CD4-positive, alpha-beta T cell treated with Interleukin-4 for 1 hour (primary cell): ENCODE results near the gene OLFM2.
"Not testable (repeated sequence)": the region's sequence is repeated elsewhere in the genome, so short reads cannot be mapped to it uniquely, and the experiment has no call there.

ENCODE experiments used
- DNase-seq, 2 donors: peaks; one replicate each; pipeline ENCODE4 v3.0.0-alpha.2; 2020 to 2022

OLFM2 gene

DNA sequence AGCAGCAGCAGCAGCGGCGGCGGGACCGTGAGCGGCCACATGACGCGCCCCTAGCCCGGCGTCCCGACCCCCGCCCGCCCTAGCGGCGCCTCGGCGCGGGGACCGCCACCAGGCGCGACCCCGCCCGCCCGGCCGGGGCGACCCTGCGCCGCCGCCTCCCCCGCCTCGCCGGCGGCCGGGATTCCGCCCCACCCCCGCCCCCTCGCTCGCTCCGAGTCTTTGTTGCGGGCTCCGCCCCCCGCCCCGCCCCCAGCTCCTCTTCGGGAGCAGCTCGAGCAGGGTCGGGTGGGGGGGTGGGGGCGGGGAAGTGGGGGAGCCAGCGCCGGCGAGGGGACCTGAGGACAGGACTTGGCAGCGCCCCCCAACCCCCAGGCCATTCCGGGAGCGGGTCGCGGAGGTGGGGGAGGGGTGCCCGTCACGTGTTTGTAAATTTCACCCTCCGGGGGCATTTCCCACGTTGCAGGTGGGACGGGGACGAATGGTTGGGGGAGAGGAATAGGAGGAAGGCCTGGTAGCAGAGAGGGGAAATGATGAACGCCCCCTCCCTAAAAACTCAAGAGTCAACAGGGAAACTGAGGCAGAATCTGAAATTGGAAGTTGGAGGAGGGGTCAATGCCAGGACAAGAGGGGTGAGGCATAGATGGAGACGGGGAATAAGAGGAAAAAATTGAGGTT lies at the start of gene OLFM2:
Gene OLFM2 (minus strand): TSS at position 190 of the 675 bp plus-strand sequence. CDS start 149 bp downstream, at position 41.
- DNase-seq: no peak

DNA sequence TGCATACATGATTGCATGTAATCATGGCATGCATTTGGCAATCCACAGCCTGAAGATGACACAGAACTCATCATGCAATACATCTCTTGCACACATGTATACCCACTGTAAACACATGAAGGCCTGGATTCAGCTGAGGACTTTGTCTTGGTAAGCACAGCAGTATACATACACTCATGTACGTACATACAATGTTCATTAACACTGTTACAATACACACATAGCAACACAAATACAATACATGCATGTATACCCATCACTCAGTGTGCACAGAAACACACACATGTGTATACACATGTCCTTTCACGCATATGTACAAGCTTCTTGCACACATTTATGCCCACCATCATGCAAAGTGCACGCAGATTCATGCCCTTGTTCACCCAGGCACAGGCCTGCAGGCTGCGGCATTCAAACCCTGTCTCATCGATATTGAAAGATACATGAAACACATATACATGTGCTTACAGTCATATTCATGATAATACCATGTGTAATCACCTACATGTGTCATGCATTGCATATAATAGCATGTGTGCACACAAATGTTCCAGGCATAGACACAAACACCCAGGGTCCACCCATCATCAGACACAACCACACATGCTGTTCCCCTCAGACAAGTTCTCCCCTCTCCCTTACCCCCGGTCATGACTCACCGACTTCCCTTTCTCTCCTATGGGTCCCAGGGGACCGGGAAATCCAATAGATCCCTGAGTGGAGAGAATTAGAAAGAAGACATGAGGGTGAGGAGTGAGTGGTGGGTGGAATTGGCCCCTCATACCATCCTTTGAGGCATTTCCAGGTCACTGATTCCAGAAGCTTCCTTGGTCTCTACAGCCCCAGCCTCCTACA lies 45.3 kb upstream of the OLFM2 start:
- DNase-seq: no peak

DNA sequence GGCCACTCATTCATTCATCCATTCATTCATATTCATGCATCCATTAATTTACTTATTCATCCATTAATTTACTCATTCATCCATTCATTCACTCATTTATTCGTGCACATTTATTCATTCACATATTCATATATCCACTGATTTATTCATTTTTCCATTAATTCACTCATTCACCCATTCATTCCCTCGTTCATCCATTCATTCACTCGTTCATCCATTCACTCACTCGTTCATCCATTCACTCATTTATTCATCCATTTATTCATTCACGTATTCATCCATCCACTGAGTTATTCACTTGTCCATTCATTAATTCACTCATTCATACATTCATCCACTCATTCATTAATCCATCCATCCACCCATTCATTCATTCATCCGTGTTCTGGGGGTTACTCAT lies 35.8 kb upstream of the OLFM2 start:
- no peak for DNase-seq

DNA sequence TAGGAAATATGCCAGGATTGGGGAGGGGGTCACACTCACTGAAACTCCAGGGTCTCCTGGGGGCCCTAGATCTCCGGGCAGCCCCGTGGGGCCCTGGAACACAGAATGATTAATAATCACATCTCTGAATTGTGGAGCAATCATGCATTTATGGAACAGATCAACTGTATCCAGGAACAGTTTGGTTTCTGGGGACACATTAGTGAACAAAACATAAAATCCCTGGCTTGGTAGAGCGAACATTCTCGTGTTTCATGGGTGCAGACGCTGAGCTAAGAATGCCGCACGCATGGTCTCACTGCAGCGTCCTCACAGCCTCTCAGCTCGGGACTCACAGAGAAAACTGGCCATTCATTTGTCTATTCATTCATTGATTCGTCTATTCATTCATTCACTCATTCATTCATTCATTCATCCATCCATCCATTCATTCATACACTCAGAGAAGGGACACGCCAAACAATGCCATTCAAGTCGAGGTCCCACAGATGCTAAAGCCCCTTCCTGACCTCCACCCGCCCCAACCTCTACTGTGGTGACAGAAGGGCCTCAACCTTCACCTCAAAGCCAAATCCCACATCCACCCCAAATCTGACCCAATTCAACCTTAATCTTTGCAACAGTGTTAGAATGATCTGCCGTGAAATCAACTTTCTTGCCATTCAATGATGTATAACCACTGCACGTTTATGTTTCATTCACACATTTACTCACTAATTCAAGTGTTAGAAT lies 35.0 kb upstream of the OLFM2 start:
- no peak for DNase-seq

DNA sequence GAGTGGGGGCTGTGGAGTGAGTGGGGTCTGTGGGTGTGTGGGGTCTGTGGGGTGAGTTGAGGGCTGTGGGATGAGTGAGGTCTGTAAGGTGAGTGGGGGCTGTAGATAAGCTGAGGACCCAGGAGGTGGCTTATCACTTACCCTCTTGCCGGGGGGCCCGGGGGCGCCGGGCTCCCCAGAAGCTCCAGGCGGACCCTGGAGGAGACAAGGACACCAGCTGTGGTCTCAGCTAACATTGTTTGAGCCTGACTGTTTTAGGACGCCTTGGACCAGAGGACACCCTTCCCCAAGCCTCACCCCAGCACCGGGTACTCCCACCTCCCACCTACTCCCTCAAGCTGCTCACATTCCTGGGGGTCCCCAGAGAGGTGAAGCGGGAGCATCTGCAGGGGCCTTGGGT lies 34.2 kb upstream of the OLFM2 start:
- no peak for DNase-seq

DNA sequence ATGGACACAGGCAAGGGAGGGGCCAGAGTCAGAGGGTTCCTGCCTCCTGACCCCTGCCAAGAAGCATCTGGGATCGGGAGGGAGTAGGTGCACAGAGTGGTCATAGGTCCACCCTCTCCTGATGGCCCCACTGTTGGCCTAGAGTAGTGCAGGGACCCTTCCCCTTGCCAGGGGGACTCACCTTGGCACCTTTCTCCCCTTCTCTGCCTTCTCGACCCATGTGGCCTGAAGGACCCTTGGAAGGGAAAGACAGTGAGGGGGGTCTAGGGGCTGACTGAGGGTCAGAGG lies 33.3 kb upstream of the OLFM2 start:
- DNase-seq: no peak

DNA sequence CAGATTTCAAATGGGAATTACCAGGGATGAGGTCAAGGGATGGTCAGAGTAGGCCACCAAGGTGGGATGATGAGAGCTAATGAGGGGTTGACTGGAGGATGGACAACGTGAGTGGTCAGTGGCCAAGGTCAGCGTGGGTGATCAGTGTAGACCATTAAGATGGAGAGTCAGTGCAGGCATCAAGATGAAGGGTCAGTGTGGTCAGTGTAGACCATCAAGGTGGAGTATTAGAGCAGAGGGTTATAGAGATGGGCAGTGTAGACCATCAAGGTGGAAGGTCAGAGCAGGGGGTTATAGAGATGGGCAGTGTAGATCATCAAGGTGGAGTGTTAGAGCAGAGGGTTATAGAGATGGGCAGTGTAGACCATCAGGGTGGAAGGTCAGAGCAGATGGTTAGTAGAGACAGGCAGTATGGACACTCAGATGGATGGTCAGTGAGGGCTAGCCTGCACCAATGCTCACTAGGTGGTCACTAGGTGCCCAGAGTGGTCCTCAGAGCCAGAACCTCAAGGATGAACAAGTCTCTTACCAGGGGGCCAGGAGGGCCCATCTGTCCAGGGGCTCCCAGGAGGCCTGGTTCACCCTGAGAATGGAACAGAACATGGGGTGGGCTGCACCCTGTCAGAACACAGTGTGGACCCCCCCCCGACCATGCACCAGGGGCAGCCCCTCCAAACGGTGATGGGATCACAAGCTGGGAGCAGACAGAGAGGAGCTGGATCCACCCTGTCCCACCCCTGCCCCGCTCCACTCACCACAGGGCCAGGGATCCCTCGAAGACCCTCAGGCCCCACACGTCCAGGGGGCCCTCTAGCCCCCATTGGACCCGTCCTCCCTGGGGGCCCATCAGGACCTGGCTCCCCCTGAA lies 32.7 kb upstream of the OLFM2 start:
- no peak for DNase-seq

DNA sequence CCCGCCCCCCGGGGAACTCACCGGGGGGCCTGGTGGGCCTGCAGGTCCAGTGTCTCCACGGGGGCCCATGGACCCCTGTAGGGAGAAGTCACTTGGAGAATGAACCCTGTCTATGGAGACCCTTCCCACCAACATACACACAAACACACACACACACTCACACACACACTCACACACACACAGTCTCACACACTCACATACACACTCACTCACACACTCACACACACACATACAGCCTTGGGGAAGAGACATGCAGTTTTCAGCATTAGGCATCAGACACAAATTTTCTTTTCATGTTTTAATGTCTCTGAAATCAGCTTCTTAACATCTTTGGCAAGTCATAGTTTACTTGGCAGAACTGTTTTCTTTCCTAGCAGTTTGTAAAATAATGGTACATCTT lies 31.0 kb upstream of the OLFM2 start:
- DNase-seq: no peak

DNA sequence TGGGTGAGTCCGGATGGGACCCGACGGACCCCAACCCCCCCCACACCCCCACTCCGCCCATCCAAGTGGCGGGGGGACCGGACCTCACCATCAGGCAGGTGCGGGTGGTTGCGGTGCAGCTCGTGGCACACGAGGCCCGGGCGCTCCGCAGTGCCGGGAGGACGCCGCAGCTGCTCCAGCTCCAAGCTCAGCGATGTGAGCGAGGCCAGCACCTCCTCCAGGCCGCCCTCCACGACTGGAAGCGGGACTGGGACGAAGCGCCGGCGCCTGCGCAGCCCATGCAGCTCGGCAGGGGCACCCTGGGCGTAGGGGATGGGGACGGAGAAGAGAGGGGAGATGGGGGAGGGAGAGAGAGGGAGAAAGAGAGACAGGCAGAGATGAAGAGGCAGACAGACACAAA lies 30.1 kb upstream of the OLFM2 start:
- no peak for DNase-seq

DNA sequence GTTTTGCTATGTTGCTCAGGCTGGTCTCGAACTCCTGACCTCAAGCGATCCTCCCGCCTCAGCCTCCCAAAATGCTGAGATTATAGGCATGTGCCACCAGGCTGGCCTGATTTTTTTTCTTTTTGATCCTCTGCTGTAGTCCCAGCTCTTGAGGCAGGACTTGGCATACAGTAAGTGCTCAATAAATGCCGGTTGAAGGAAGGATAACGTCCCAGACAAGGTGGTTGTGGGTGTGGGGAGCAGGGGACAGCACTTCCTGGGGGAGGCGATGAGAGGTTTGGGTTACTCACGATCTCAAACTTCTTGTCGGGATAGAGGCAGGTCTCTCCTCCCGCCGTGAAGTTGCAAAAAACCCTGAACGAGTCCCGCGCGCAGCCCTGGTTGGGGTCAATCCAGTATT lies 29.7 kb upstream of the OLFM2 start:
- no peak for DNase-seq

DNA sequence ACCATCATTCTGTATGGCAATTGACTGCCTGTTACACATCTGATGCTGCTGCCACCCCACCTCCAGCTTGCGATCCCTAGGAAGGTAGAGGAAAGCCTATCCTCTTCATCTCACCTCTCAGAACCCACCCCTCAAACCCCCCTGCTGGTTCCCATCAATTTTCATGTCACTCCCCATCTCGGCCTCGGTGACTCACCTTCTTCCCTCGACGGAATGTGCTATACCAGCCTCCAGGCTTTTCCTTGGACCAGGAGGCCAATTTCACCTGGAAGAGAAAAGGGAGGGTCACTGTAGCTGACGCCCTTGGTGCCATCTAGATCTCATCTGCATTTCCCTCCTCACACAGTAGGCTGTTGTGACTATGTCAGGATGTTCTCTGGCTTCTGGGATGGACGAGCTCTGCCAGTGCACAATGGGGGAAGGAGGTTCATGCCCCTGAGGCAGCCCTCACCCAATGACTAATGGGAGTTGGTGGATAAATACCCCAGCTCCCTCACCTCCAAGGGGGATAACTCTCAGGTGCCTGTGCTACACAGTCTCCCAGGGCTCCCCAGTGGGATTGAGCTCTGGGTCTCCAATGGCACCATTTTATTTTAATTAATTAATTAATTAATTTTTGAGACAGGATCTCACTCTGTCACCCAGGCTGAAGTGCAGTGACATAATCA lies 26.4 kb upstream of the OLFM2 start:
- no peak for DNase-seq

DNA sequence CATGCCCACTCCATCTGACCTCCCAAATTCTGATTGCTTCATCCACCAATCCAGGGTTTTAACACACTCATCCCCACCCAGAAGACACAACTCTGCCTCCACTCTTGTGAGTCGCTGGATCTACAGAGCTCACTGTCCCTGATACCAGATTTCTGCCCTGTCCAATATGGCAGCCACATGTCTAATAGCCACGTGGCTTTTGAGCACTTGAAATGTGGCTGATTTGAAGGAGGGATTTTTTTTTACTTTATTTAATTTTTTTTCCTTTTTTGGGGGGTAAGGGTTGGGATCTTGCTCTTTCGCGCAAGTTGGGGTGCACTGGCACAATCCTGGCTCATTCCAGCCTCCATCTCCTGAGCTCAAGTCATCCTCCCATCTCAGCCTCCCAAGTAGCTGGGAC lies 24.8 kb upstream of the OLFM2 start:
- DNase-seq: no peak

DNA sequence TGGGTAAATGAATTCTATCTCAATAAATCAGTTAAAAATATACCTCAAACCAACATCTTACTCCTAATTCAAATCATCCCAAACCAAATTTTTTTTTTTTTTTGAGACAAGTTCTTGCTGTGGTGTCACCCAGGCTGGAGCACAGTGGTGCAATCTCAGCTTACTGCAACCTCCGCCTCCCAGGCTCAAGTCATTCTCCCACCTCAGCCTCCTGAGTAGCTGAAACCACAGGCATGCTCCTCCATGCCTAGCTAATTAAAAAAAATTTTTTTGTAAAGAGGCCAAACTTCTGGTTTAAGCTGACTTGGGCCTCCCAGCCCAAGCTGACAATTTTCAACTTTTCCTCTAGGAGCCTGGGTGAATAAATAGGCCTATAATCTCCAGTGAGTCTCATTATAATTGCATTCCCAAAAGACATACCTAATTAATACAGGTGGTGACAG lies 22.1 kb upstream of the OLFM2 start:
- no peak for DNase-seq

DNA sequence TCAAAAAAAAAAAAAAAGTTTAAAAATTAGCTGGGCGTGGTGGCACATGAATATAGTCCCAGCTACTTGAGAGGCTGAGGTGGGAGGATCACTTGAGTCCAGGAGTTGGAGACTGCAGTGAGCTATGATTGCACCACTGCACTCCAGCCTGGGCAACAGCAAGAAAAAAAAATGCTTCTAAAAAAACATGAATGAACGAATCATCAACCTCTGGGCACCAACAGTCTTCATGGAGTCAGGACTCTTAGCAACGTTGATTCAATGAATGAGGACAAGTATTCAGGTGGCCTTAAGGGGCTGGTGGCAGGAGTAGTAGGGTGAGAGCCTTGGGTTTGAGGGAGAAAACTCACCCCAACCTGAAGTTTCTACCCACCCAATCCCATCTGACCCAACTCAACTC lies 20.6 kb upstream of the OLFM2 start:
- DNase-seq: no peak

DNA sequence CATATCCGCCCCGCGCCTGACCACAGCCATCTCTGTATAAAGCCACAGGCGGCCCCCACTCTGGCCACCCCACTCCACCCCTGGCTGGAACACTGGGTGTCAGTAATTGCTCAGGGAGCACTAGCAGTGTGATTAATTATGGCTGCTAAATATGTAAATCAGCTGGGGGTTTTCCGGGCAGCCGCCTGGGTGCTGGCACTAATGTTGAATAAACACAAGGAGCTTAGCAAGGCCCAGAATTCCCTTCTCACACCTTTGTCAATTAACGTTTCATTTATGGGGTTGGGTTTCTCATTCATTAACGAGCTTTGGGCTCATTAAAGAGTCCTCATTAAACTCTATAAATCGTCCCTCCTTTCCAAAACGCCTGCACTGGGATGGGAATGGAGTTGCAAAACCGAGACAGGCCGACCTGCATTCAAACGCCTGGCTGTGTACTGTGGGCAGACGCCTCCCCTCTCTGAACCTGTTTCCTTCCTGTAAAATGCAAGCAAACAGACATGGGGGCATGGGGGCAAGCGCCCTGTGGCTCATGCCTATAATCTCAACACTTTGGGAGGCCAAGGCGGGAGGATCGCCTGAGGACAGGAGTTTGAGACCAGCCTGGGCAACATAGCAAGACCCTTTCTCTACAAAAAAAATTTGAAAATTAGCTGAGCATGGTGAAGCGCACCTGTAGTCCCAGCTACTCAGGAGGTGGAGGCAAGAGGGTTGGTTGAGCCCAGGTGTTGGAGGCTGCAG lies 17.7 kb upstream of the OLFM2 start:
- no peak for DNase-seq

DNA sequence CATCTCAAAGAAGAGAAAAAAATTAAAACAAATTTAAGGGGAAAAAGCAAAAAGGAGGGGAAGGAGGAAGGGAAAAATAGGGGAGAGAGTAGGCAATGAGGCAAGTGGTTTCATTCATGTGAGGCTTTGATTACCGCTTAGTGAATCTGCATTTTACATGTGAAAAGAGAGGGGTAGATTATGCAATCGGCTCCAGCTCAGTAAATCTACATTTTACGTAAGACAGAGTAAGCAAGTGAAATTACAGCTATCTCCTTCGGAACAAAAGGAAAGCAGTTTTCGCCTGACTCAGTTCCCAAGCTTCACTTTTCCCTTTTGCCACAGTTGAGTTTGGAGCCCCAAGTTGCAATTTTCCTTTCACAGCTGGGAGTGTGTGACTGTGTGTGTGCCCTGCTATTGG lies 16.0 kb upstream of the OLFM2 start:
- no peak for DNase-seq

DNA sequence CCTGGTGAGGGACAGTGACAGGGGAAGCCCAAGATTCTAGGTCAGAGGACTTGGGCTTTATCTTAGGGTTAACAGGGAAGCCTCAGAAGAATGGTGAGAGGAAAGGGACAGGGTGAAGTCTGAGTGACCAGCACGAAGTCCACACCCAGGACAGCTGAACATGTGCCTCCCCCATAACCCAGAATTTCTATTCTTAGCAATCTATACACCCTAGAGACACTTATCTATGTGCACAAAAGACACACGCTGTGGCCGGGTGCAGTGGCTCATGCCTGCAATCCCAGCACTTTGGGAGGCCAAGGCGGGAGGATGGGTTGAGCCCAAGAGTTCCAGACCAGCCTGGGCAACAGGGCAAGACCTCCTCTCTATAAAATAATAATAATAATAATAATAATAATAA lies 11.1 kb upstream of the OLFM2 start:
- no peak for DNase-seq

DNA sequence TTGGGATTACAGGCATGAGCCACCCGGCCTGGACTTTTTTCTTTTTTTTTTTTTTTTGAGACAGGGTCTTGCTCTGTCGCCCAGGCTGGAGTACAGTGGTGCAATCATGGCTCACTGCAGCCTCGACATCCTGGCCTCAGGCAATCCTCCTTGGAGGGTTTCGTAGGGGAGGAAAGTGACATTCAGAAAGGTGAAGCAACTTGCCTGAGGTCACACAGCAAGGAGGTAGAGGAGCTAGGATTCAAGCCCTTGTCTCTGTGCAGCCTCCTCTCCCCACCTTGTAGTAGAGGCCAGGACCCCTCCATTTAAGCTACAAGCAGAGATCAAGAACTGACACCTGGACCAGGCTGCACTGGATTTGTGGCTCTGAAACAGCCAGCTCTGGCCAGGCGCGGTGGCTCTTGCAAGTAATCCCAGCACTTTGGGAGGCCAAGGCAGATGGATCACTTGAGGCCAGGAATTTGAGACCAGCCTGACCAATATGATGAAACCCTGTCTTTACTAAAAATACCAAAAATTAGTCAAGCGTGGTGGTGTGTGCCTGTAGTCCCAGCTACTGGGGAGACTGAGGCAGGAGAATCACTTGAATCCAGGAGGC lies 10.3 kb upstream of the OLFM2 start:
- DNase-seq: not testable (repeated sequence)

DNA sequence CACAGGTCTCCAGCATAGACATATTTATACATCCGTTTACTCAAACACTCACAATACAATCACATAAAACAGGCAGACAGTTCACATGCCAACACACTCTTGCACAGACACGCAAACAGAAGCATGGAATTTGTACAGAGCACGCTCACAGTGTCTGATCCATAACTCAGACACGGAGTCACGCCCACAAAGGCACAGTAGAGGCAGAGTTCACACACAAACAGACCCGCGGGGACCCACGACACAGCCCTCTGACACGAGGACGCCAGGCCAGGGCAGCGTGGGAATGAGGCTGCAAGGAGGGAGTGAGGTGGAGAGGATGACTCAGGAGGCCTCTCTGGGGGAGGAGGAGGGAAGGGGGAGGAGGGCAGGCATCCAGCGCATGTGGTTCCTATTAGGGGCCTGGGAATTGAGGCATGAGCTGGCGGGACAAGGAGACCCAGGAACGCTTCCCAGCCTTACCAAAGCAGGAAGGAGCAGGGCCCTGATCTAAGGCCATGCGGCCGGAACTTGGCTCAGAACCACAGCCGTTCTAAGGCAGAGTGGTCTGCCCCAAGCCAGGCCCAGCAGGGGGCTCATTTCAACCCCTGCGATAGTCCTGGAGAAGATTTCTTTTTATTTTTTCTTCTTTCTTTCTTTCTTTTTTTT lies 9.1 kb upstream of the OLFM2 start:
- no peak for DNase-seq

DNA sequence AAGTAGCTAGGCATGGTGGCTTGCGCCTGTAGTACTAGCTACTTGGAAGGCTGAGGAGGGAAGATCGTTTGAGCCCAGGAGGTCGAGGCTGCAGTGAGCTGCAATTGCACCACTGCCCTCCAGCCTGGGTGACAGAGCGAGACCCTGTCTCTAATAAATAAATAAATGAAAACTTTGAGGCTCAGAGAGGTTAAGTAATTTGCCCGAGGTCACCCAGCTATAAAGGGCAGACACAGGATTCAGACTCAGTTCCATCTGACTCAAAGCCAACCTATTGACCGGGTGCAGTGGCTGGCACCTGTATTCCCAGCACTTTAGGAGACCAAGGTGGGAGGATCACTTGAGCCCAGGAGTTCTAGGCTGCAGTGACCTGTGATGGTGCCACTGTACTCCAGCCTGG lies 7.4 kb upstream of the OLFM2 start:
- no peak for DNase-seq

DNA sequence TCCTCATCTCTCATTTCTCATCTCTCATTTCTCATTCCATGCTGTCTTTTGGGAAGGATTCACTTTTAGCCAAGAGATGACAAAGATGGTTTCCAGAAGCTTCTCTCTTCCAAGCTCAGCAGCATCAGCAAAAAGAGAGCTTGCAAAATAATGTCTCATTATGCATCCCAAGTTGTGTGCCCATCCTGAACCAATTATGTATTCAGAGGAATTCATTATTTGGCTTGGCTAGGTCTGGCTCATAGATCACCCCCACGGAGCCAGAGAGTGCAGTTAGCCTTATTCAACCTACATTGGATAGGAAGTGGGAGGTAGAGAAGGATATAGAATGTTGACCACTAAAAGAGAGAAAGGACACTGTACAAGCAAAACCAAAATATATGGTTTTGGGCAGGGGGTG lies 5.4 kb upstream of the OLFM2 start:
- DNase-seq: no peak
